HG03025 (cell line): ENCODE results near the gene TRPV5.

ENCODE experiments used
- ATAC-seq: cut with Tn5 transposase; IDR thresholded peaks from one replicate; pipeline ENCODE4 v1.9.1; 2021; ENCODE audit warnings: mild to moderate bottlenecking, moderate library complexity; ENCODE audit not compliant: unreplicated experiment, low FRiP score

Gene TRPV5

GRCh38 chr7:142941541-142941940 is 8.0 kb upstream of the TRPV5 start:
- ATAC-seq: no peak

DNA sequence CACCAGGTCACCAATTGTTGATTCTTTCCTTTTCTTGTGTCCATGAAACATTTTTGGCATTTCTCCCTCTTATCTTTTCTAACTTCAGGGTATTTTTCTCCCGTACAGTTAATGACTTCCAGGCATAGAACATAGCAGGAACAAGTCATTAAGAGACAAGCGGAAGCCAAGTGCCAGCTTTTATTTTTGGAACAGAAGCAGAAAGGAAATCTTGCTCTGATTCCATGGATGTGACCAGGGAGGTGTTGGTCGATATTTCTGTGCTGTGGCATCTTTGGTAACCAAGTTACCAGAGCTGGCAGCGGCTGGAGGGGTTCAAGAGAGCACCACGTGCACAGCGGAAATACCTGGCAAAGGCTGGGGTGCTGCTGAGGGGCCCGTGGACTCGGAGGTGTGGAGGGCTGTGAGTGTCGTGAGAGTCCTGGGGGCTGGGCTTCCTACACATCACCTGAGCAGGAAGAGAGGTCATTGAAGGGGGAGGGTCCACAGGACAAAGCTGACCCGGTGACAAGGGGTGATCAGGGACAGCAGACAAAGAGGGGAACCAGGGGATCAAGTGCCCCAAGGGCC is 7.5 kb upstream of the TRPV5 start:
- ATAC-seq: no peak

- no peak for ATAC-seq
Observed at GRCh38 chr7:142939226-142939910, 5.8 kb upstream of the TRPV5 start, which contains the start of gene LLCFC1. LLCFC1 (plus strand) TSS chr7:142939484; CDS start chr7:142939622, 138 bp downstream.

GRCh38 chr7:142938611-142939010 is 5.1 kb upstream of the TRPV5 start:
- ATAC-seq: no peak

DNA sequence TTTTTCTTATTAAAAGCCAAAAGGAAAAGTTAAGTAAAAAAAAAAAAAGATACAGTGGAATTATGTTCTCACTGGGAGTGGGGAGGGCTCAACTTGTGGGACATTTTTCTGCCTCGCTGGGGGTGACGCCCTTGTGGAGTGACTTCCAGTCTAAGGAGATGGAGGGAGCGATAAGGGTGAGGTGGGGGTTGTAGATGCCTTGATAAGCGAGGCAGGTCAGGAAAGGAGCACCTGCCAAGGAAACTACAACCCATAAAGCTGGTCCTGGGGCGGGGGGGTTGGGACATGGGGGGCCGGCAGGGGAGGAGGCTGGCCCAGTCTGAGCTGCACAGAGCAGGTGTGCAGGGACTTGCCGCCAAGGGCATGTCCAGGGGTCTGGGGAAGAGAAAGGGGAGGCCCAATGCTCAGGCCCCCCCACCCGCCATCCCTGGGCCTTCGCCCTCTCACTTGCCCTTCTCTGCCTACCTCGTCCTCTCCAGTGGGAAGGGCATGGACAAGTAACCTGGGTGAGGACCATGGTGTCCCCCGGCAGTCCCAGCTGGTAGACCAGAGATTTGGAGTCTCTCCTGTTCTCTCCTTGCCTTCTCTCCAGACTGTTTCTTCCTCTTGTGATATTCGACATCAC is 2.5 kb upstream of the TRPV5 start:
- ATAC-seq: no peak

DNA sequence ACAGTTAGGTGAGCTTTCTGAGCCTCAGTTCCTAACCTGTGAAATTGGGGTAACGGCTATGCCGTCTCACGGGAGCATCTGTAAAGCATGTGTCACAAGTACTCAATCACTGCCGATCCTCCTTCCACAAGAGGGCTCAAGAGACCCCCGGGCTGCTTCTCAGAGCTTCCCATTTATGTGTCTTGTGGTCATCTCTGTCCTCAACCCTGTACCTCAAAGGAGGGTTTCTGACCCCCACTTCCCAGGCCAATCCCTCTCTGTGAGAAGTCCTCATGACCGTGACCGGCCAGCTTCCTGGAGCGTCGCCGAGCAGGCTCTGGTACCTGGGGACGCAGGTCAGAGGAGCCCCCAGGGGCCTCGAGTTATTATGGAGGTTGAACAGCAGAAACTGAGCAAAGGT is 510 bp upstream of the TRPV5 start:
- ATAC-seq: no peak

- no peak for ATAC-seq
Observed at GRCh38 chr7:142933092-142933475, 462 bp downstream of the TRPV5 start.

DNA sequence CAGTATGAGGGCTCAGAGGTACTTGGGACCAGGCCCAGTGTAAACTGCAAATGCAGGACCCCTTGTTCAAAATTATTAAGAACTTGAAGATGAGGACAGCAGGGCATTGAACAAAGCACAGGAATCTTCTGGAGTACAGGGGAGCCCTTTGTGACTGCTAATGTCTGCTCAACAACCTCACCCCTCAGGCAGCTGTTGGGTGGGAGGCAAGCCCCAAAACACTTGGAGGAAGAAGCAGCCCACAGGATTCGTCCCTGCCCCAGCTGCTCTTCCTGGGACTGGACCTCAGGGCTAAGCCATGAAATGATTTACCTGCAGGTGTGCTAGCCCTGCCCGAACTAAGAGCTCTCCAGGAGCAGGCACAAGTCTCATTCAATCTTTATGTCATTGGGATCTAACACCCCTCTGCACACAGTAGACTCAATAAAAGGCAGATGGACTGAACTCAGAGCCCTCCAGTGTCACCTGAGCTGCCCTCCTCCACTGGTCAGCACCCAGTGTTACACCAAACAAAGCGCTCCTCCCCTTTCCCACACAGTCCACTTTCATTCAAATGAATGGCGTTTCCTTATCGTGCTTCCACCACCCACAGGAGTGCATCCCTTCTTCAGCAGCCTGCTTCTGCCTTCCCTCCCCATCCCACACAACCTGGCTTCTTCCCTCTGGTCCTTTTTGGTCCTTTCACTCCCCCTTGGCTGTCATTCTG is 1.0 kb downstream of the TRPV5 start:
- no peak for ATAC-seq

- no peak for ATAC-seq
Observed at GRCh38 chr7:142930126-142930730, 3.3 kb downstream of the TRPV5 start.

DNA sequence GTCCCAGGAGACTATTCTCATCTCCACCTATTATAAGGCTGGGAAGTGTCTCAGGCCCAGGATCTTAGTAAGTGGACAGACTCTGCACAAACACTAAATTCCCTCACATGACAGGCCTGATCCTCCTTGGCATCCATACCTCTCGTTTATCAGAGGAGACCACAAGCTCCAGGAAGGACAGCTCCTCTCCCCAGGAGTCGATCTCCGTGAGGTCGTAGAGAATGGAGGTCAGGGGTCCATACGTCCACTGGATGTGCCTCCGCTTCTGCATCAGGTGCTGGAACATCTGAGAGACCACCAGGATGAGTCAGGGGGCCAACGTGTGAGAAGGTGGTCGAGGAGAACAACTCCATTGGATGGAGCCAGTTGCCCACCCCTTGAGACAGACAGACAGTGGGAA is 5.6 kb downstream of the TRPV5 start:
- ATAC-seq: no peak

GRCh38 chr7:142927085-142927745 is 6.3 kb downstream of the TRPV5 start:
- ATAC-seq: no peak

GRCh38 chr7:142925413-142925812 is 8.1 kb downstream of the TRPV5 start:
- no peak for ATAC-seq

GRCh38 chr7:142923391-142923790 is 10.2 kb downstream of the TRPV5 start:
- no peak for ATAC-seq

GRCh38 chr7:142919656-142920055 is 13.9 kb downstream of the TRPV5 start:
- ATAC-seq: no peak

DNA sequence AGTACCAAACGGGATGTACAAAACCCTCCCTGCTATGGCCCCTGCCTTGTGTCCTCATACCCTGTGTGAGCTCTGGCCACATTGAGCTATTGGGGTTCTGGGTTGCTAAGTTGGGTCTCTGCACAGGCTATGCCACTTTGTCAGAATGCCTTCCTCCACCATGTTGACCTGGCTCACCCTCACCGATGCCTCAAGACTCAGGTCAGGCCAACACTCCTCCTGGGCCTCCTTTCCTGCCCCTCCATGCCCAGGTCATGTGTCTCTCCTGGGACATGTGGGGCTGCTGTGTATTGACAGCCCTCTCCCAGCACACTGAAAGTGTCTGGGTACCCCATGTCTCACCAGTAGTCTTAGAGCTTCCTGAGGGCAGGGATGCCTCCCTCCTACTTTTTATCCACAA is 14.6 kb downstream of the TRPV5 start:
- no peak for ATAC-seq

- no peak for ATAC-seq
Observed at GRCh38 chr7:142917447-142917846, 16.1 kb downstream of the TRPV5 start.

DNA sequence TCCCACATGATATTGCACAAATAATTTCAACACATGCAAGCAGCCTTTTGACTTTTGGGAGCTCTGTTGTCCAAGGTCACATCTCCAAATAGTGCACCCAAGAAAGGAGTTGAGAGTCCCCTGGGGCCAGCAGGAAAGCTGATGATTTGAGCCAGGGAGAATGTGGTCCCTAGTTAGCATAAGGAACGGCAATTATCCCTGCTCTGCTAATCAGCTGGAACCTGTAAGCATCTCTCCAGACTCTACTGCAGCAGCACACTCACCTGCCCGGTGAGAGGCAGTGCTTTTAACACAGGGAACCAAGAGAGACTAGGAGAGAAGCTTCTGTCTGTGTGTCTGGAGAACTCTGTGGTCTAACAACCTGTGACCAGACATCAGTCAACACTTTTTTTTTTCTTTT is 17.0 kb downstream of the TRPV5 start:
- no peak for ATAC-seq

DNA sequence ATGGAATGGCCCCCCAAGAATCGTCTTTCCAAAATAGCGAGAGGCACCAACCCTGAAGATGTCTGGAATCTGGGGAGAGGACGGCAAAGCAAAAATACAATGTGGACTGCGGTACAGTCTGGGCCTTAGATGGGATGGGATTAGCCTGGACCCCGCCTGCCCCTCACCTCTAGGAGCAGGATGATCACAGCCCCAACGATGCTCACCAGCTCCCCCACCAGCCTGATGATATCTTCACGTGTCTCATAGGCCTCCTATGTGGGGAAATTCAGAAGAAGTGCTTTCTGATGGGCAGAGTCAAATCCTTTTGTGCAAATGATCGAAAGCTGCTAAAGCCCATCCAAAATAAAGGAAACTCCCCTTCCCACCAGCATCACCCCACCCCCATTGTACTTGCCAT is 18.2 kb downstream of the TRPV5 start:
- no peak for ATAC-seq

- ATAC-seq: no peak
Observed at GRCh38 chr7:142914121-142914520, 19.4 kb downstream of the TRPV5 start.

DNA sequence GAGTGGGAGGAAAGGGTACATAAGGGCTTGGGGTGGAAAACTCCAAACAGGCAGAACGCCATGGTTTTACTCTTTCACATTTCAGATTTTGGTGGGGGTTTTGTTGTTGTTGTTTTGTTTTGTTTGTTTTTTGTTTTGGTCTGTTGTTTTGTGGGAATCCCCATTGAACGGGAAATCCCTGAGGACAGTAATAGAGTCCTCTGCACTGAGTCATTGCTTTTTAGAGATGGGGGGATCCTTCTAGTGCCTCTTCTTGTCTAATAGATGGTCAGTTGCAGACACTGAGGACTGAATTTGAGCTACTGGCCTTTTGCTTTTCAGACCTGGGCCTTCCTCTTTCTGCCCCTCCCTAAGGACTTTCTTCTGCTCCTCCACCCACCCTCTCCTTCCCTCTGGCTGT is 20.0 kb downstream of the TRPV5 start:
- no peak for ATAC-seq

GRCh38 chr7:142913051-142913450 is 20.5 kb downstream of the TRPV5 start:
- ATAC-seq: no peak
